GM21717 (cell line): ENCODE data around the gene CACNA1D.

Experiments
- ATAC-seq: cut with Tn5 transposase; IDR thresholded peaks from one replicate; pipeline ENCODE4 v1.9.1; 2021; ENCODE audit warnings: mild to moderate bottlenecking, moderate library complexity; ENCODE audit not compliant: unreplicated experiment

CACNA1D gene

GRCh38 chr3:53803124-53803815 lies 308.9 kb downstream of the CACNA1D start:
- no peak for ATAC-seq

- no peak for ATAC-seq
Observed at GRCh38 chr3:53803816-53804695, 309.6 kb downstream of the CACNA1D start.

- peak; percentile 65 for ATAC-seq
Observed at GRCh38 chr3:53804697-53805462, 310.5 kb downstream of the CACNA1D start.

- ATAC-seq = no peak
Observed at GRCh38 chr3:53805463-53806159, 311.2 kb downstream of the CACNA1D start.

- ATAC-seq = no peak
Observed at GRCh38 chr3:53806182-53807116, 312.0 kb downstream of the CACNA1D start.

- ATAC-seq = no peak
Observed at GRCh38 chr3:53807117-53807810, 312.9 kb downstream of the CACNA1D start.

GRCh38 chr3:53808496-53808895 lies 314.1 kb downstream of the CACNA1D start:
- no peak for ATAC-seq

GRCh38 chr3:53809267-53809666 lies 314.9 kb downstream of the CACNA1D start:
- no peak for ATAC-seq

- no peak for ATAC-seq
Observed at GRCh38 chr3:53809764-53810400, 315.5 kb downstream of the CACNA1D start.

GRCh38 chr3:53811143-53811927 lies 316.9 kb downstream of the CACNA1D start:
- ATAC-seq = no peak

GRCh38 chr3:53812434-53812833 lies 318.0 kb downstream of the CACNA1D start:
- no peak for ATAC-seq

- no peak for ATAC-seq
Observed at GRCh38 chr3:53813229-53813628, 318.8 kb downstream of the CACNA1D start.

GRCh38 chr3:53813876-53814275 lies 319.5 kb downstream of the CACNA1D start:
- no peak for ATAC-seq

GRCh38 chr3:53815067-53815466 lies 320.7 kb downstream of the CACNA1D start:
- no peak for ATAC-seq

- no peak for ATAC-seq
Observed at GRCh38 chr3:53815651-53816050, 321.2 kb downstream of the CACNA1D start.

- ATAC-seq = no peak
Observed at GRCh38 chr3:53816425-53816824, 322.0 kb downstream of the CACNA1D start.

GRCh38 chr3:53817211-53817610 lies 322.8 kb downstream of the CACNA1D start:
- no peak for ATAC-seq

GRCh38 chr3:53817809-53818208 lies 323.4 kb downstream of the CACNA1D start:
- no peak for ATAC-seq
